ENCODE results near the gene TEAD1.

GRCh38 chr11:12856338-12856737 lies 182.1 kb downstream of the TEAD1 start:
- TF ChIP-seq CTCF (IDR thresholded peaks at IDR 0.05) (no peak), POLR2A (IDR thresholded peaks at IDR 0.05) (no peak)
